Neural cell (in vitro differentiated cells): ENCODE data around the gene ICA1L. TPM values are rescaled to one million over a fixed set of nuclear protein-coding genes. Genes with fewer than 3 reads are reported as not detected.

Source experiments
- H2AFZ ChIP-seq: fragments of 200-600, 300-800 bp; sonication (generic), shearing (Covaris generic); 2 replicates; pipeline ENCODE4 v1.6.0; 2014; ENCODE audit warnings: low read depth, mild to moderate bottlenecking, antibody characterized with exemption, low read length, moderate library complexity
- H3F3A ChIP-seq: fragments of 200-600 bp; shearing (Covaris generic); 2 replicates; pipeline ENCODE4 v1.6.1; 2016; ENCODE audit warnings: mild to moderate bottlenecking, moderate library complexity, mixed read lengths, antibody characterized with exemption, low read length; ENCODE audit not compliant: insufficient read depth, poor library complexity, severe bottlenecking
- H3K27ac ChIP-seq: fragments of 200-600, 300-800 bp; sonication (generic), shearing (Covaris generic); 2 replicates; pipeline ENCODE4 v1.5.1; 2014; ENCODE audit warnings: mild to moderate bottlenecking, low read length, moderate library complexity
- H3K27me3 ChIP-seq: fragments of 300-800, 200-600 bp; sonication (generic), shearing (Covaris generic); 2 replicates; pipeline ENCODE4 v1.6.0; 2014; ENCODE audit warnings: mild to moderate bottlenecking, low read depth, low read length, moderate library complexity; ENCODE audit not compliant: insufficient read depth
- H3K36me3 ChIP-seq: fragments of 300-800, 200-600 bp; sonication (generic), shearing (Covaris generic); 2 replicates; pipeline ENCODE4 v1.5.1; 2014; ENCODE audit warnings: mild to moderate bottlenecking, antibody characterized with exemption, low read length, moderate library complexity; ENCODE audit not compliant: insufficient read depth
- H3K4me2 ChIP-seq: fragments of 300-800, 200-600 bp; sonication (generic), shearing (Covaris generic); 2 replicates; pipeline ENCODE4 v1.6.0; 2014; ENCODE audit warnings: mild to moderate bottlenecking, low read length
- H3K4me3 ChIP-seq: fragments of 300-800, 200-600 bp; sonication (generic), shearing (Covaris generic); 2 replicates; pipeline ENCODE4 v1.5.1; 2014; ENCODE audit warnings: mild to moderate bottlenecking, low read length, moderate library complexity
- H3K79me2 ChIP-seq: fragments of 200-600 bp; shearing (Covaris generic); replicated peaks from 2 replicates; pipeline ENCODE4 v1.6.0; 2014; ENCODE audit warnings: mild to moderate bottlenecking, low read length, moderate library complexity; ENCODE audit not compliant: insufficient read depth
- H3K9ac ChIP-seq: fragments of 300-800, 200-600 bp; sonication (generic), shearing (Covaris generic); 2 replicates; pipeline ENCODE4 v1.6.1; 2016; ENCODE audit warnings: mild to moderate bottlenecking, low read length, mixed read lengths
- H3K9me2 ChIP-seq: fragments of 200-600 bp; shearing (Covaris generic); 2 replicates; pipeline ENCODE4 v1.6.1; 2016; ENCODE audit warnings: mild to moderate bottlenecking, low read length, mixed read lengths; ENCODE audit not compliant: insufficient read depth
- H3K9me3 ChIP-seq: fragments of 200-600, 300-800 bp; sonication (generic), shearing (Covaris generic); 2 replicates; pipeline ENCODE4 v1.6.1; 2016; ENCODE audit warnings: mild to moderate bottlenecking, mixed run types, low read length, moderate library complexity, mixed read lengths
- H4K20me1 ChIP-seq: fragments of 200-600 bp; shearing (Covaris generic); 2 replicates; pipeline ENCODE4 v1.6.1; 2016; ENCODE audit warnings: mild to moderate bottlenecking, mixed run types; ENCODE audit not compliant: insufficient read depth
- EP300 ChIP-seq: fragments of 450-650 bp; conservative IDR thresholded peaks from 2 replicates; pipeline ENCODE4 v1.6.1; 2014; ENCODE audit warnings: antibody characterized with exemption, mild to moderate bottlenecking, moderate library complexity; ENCODE audit not compliant: poor library complexity, severe bottlenecking
- EZH2 ChIP-seq: fragments of 200-600, 300-800 bp; shearing (Covaris generic), sonication (generic); IDR thresholded peaks from 2 replicates; pipeline ENCODE4 v1.6.1; 2014; ENCODE audit warnings: antibody characterized with exemption, low read length, borderline replicate concordance, mild to moderate bottlenecking; ENCODE audit not compliant: insufficient read depth, poor library complexity, severe bottlenecking
- MXI1 ChIP-seq: fragments of 450-650 bp; conservative IDR thresholded peaks from 2 replicates; pipeline ENCODE4 v1.6.1; 2014; ENCODE audit warnings: antibody characterized with exemption, mild to moderate bottlenecking; ENCODE audit not compliant: poor library complexity, severe bottlenecking
- POLR2AphosphoS5 ChIP-seq: IDR thresholded peaks from 2 replicates; pipeline ENCODE4 v1.6.1; 2012
- RAD21 ChIP-seq: fragments of 450-650 bp; conservative IDR thresholded peaks from 2 replicates; pipeline ENCODE4 v1.6.1; 2014; ENCODE audit warnings: antibody characterized with exemption, mild to moderate bottlenecking, moderate library complexity
- REST ChIP-seq: IDR thresholded peaks from 2 replicates; pipeline ENCODE4 v1.6.1; 2012; ENCODE audit warnings: borderline replicate concordance
- SMC3 ChIP-seq: fragments of 450-650 bp; conservative IDR thresholded peaks from 2 replicates; pipeline ENCODE4 v1.6.1; 2014; ENCODE audit warnings: antibody characterized with exemption, mild to moderate bottlenecking, moderate library complexity; ENCODE audit not compliant: poor library complexity
- TAF1 ChIP-seq: IDR thresholded peaks from 2 replicates; pipeline ENCODE4 v1.6.1; 2012; ENCODE audit warnings: low read depth
- polyA plus RNA-seq: library from polyadenylated mRNA; depleted of rRNA; stranded (reverse); fragments of >200 nt; gene quantifications from 2 replicates; pipeline ENCODE4 v1.2.3, GENCODE V29; 2014
- TF ChIP-seq, protein P1 (sequence below): fragments of 450-650 bp; IDR thresholded peaks from 2 replicates; pipeline ENCODE4 v1.5.1; 2014; ENCODE audit warnings: antibody characterized with exemption, mild to moderate bottlenecking, moderate library complexity; ENCODE audit not compliant: poor library complexity, severe bottlenecking

ICA1L gene
- polyA plus RNA-seq, 1 donor from 2014 or later = 61.4 TPM

- Histone ChIP-seq H3K27me3 (no peaks in the 10 kb centered on the region), H4K20me1 (no peaks in the 10 kb centered on the region), H3K79me2 (peaks cover 21% of the 10 kb centered on the region), H2AFZ (no peak overlapping the region), H3K9me3 (no peaks in the 10 kb centered on the region), H3K9ac (no peak overlapping the region), H3K4me3 (no peak overlapping the region), H3K36me3 (no peaks in the 10 kb centered on the region), H3K9me2 (no peaks in the 10 kb centered on the region), H3F3A (no peaks in the 10 kb centered on the region), H3K27ac (no peak overlapping the region), H3K4me2 (no peak overlapping the region)
- TF ChIP-seq REST (no peak), TAF1 (no peak), EP300 (no peak), POLR2AphosphoS5 (no peak), SMC3 (no peak), MXI1 (no peak), EZH2 (no peak), RAD21 (no peak)
- TF ChIP-seq, protein P1, sequence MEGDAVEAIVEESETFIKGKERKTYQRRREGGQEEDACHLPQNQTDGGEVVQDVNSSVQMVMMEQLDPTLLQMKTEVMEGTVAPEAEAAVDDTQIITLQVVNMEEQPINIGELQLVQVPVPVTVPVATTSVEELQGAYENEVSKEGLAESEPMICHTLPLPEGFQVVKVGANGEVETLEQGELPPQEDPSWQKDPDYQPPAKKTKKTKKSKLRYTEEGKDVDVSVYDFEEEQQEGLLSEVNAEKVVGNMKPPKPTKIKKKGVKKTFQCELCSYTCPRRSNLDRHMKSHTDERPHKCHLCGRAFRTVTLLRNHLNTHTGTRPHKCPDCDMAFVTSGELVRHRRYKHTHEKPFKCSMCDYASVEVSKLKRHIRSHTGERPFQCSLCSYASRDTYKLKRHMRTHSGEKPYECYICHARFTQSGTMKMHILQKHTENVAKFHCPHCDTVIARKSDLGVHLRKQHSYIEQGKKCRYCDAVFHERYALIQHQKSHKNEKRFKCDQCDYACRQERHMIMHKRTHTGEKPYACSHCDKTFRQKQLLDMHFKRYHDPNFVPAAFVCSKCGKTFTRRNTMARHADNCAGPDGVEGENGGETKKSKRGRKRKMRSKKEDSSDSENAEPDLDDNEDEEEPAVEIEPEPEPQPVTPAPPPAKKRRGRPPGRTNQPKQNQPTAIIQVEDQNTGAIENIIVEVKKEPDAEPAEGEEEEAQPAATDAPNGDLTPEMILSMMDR = no peak
Observed at GRCh38 chr2:202726070-202726469, 145.5 kb downstream of the ICA1L start.

- Histone ChIP-seq H3K9ac (no peak overlapping the region), H3K4me3 (no peak overlapping the region), H3K27me3 (no peaks in the 10 kb centered on the region), H3K36me3 (no peaks in the 10 kb centered on the region), H3K9me2 (no peaks in the 10 kb centered on the region), H3K4me2 (no peak overlapping the region), H3F3A (no peaks in the 10 kb centered on the region), H2AFZ (no peak overlapping the region), H3K79me2 (peaks cover 44% of the 10 kb centered on the region), H3K27ac (no peak overlapping the region), H4K20me1 (no peaks in the 10 kb centered on the region), H3K9me3 (no peaks in the 10 kb centered on the region)
- no peak for TF ChIP-seq SMC3
- no peak for TF ChIP-seq EZH2
- TF ChIP-seq POLR2AphosphoS5 = no peak
- no peak for TF ChIP-seq RAD21
- no peak for TF ChIP-seq TAF1
- TF ChIP-seq REST = no peak
- TF ChIP-seq EP300 = no peak
Observed at GRCh38 chr2:202723746-202724145, 147.8 kb downstream of the ICA1L start.

Other genes starting within 250 kb of the ICA1L start
- 29.4 and 32.9 TPM in 2 replicates for gene FAM117B, start 236.8 kb downstream of the ICA1L start, polyA plus RNA-seq
- gene WDR12, start 39.9 kb upstream of the ICA1L start, polyA plus RNA-seq = 26.8 and 32.9 TPM in 2 replicates
- 20.1 and 32.2 TPM in 2 replicates for gene CARF, start 40.5 kb upstream of the ICA1L start, polyA plus RNA-seq
- 5.2 and 7.9 TPM in 2 replicates for gene NBEAL1, start 143.1 kb upstream of the ICA1L start, polyA plus RNA-seq